ELR (cell line): Measurements from ENCODE around the gene LILRA5.
"Not testable (repeated sequence)": the region's sequence is repeated elsewhere in the genome, so short reads cannot be mapped to it uniquely, and the experiment has no call there.

Source experiments
- DNase-seq: peaks from one replicate; pipeline ENCODE4 v3.0.0-alpha.2; 2015; ENCODE audit warnings: low read depth

The LILRA5 gene

GRCh38 chr19:54333586-54334298, 20.8 kb upstream of the LILRA5 start:
- DNase-seq, result no peak

- DNase-seq, result no peak
Measured at GRCh38 chr19:54332149-54332548, 19.2 kb upstream of the LILRA5 start.

DNA sequence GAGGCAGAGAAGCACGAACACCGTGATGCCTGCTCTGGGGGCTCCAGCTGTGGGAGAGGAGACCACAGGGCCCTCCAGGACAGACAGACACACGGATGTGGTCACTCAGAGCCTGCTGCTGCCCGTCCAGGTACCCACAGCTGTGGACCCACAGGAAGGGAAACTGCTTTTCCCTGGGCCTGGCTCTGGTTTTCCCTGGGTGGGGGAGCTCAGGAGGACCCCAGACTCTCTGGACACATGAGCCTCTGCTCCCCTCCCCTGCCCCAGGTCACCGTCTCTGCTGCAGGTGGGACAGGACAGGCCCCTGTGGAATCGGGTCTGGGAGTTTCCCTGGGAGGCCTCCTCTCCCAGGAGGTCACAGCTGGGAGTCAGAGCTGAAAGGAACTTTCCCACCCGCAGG, 18.7 kb upstream of the LILRA5 start:
- no peak for DNase-seq

- DNase-seq, result no peak
Measured at GRCh38 chr19:54329476-54330165, 16.7 kb upstream of the LILRA5 start.

DNA sequence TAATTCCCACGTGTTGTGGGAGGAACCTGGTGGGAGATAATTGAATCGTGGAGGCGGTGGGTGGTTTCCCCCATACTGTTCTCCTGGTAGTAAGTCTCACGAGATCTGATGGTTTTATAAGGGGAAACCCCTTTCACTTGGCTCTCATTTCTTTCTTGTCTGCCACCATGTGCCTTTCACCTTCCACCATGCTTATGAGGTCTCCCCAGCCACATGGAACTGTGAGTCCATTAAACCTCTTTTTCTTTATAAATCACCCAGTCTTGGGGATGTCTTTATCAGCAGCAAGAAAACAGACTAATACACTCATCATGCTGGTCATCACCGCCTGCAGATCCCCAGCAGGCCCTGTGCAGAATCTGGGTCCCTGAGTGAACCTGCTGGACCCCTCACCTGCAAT, 15.8 kb upstream of the LILRA5 start:
- DNase-seq, result not testable (repeated sequence)

DNA sequence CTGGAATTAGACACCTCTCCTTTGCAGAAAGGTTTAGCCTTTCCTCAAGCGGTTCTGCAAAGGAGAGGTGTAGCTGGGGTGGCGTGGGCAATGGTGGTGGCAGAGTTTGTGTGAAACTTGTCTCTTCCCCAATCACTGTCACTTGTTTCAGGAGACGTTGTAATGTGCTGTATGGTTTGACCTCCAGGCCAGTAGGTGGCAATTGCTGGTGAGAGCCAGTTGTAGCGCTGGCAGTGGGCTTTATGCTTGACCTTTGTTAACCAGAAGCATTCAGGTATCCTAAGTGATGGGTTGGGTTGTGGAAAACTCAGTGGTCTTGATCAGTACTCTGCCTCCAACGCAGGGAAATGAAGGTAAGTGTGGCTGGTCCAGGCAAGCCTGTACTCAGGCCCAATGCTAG, 12.7 kb upstream of the LILRA5 start:
- no peak for DNase-seq

DNA sequence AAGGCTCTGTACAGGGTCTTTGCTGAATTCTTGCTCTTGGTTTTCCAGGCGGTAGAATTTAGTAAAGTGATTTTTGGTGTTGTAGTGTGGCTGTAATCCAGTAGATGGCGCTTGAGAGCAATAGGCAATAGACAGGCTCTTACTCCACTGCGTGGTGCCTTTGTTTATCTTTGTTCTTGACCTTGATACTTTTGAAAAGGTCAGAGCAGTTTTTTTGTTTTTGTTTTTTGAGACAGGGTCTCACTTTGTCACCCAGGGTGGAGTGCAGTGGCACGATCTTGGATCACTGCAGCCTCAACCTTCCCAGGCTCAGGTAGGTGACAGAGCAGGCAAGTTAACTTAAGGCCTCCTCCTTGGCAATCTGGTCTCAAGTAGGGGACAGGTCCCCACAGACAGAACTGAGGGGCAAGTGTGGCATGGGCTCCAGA, 12.2 kb upstream of the LILRA5 start:
- DNase-seq, result peak; percentile 41

DNA sequence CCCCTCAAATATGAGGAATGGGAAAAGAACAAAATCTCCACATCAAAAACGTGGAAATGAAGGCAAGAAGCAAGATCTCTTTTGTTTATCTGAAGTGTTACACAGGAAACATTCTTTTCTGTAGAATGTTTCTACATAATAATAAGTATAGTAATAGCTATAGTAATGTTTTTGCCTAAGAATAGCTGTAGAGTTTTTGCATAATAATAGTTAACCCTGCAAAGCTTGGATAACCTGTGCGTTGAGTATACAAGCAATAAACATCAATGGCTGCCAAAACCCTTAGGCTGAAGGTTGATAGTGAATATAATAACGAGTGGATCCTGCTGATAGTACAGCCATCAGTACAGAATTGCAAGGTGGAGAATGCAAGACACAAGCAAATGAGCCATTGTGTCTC, 11.1 kb upstream of the LILRA5 start:
- no peak for DNase-seq

- not testable (repeated sequence) for DNase-seq
Measured at GRCh38 chr19:54322934-54323333, 10.0 kb upstream of the LILRA5 start.

- DNase-seq, result not testable (repeated sequence)
Measured at GRCh38 chr19:54322295-54322694, 9.3 kb upstream of the LILRA5 start.

- DNase-seq, result no peak
Measured at GRCh38 chr19:54319892-54320670, 7.1 kb upstream of the LILRA5 start.

- DNase-seq, result no peak
Measured at GRCh38 chr19:54319049-54319448, 6.1 kb upstream of the LILRA5 start.

DNA sequence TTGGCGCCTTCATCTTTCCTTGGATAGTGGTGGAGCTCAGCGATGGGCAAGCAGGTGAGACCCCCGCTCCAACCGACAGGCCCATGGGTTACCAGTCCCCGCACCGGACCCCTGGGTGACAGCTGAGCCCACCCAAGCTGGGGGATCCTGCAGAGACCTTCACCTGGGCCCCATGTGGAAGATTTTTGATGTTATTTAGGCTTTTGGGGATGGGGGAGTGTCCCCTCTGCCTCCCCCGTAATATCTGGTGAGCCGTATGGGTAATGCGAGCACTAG, 4.9 kb upstream of the LILRA5 start:
- DNase-seq, result no peak

- DNase-seq, result no peak
Measured at GRCh38 chr19:54317108-54317964, 4.4 kb upstream of the LILRA5 start.

GRCh38 chr19:54316746-54317107, 3.8 kb upstream of the LILRA5 start:
- peak; percentile 19 for DNase-seq

DNA sequence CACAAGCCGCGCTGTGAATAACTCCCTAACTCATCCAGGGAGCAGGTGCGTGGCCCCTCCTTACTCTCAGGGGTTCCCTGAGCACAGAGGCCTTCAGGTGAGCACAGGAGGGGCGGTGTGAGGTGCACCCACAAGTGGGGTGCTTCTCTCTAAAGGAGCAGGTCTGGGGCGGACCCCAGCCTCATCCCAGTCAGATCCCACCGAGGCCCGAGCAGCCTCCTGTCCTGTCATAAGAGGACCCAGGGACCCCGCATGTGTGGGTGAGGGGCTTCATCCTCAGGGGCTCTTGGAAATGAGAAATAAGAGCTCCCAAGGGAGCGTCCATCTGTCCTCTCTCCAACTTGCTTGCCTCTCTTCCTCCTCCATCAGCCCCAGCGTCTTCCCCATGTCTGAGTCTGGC, 3.0 kb upstream of the LILRA5 start:
- DNase-seq, result no peak

DNA sequence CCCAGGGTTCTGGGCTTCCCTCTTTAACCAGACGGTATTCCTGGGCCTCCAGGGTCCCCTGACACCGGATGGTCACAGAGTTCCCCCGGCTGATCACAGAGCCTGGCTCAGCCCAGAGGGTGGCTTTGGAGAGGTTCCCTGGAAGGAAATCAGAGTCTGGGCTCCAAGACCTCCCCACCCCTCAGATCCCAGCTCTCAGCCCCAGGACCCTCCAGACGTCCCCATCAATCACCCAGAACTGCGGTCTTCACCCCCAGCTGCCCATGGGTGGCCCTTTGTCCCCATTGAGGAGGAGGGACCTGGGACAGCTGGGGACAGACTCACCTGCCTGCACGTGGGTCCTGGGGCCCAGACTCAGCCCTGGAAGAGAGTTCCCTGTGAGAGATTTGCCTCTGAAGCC, 955 bp downstream of the LILRA5 start:
- DNase-seq, result no peak

DNA sequence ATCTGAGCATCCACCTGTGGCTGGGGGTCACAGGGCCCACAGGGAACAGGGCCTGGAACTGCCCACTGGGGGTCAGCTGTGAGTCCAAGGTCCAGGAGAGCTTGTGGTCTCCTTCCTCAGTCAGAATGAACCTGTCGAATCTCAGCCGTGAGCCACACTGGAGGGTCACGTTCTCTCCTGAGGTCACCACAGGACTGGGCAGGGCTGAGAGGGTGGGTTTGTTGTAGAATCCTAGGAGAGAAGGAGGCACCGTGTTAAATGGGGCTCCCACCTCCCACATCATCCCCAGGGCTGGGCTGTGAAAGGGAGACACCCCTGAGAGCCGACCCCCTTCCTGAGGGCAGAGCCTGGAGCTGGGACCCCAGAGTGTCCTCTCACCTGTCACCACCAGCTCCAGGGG, 1.5 kb downstream of the LILRA5 start:
- DNase-seq, result no peak

GRCh38 chr19:54310543-54310942, 2.4 kb downstream of the LILRA5 start:
- no peak for DNase-seq

GRCh38 chr19:54309811-54310210, 3.2 kb downstream of the LILRA5 start:
- DNase-seq, result no peak

DNA sequence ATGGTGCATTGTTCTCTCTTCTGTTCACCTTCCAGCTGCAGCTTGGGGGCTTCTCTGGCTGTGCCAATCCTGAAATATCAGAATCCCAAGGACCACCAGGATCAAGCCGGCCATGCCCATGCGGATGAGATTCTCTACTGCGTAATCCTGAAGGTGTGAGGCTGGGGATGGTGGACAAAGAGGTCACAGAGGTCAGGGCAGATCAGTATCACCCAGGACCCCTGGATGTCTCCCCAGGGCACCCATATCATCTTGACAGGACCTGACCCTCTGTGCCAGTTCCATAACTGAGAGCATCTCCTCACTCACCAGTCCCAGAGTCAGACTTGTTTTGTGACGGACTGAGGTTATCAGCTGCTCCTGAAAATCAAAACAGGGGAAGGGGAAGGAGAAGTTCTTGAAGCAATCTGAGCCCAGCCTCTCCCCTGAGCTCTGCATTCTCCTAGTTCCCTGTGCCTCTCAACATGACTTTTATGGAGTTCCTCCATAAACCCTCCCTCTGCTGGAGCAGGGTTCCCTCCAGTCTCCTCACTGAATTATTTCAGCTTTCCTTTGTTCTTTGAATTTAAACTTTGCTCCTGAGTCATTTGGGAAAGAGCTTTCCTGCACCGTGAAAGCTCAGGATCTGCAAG, 5.5 kb downstream of the LILRA5 start:
- DNase-seq, result no peak

- DNase-seq, result no peak
Measured at GRCh38 chr19:54305141-54305540, 7.8 kb downstream of the LILRA5 start.
